ENCODE results near the gene PLCB1.
"Not testable (repeated sequence)": the region's sequence is repeated elsewhere in the genome, so short reads cannot be mapped to it uniquely, and the experiment has no call there.

Gene PLCB1

GRCh38 chr20:8159217-8159616 lies 27.2 kb downstream of the PLCB1 start:
- H3K9me3 ChIP-seq (ENCODE audit: control insufficient read depth in 1 of 2, low read length in 2 of 2); H3K36me3 ChIP-seq (ENCODE audit: control insufficient read depth in 1 of 2, insufficient read depth in 2 of 2, low read length in 2 of 2); H3K27ac ChIP-seq (ENCODE audit: low read length); H3K4me3 ChIP-seq (ENCODE audit: low read depth in 1 of 2, low read length in 2 of 2); H3K27me3 ChIP-seq (ENCODE audit: low read depth, low read length): not testable (repeated sequence)
- peaks cover 4 to 22% of the 10 kb centered on the region in 2 donors for H3K4me1 ChIP-seq (ENCODE audit: control insufficient read depth in 1 of 2, insufficient read depth in 2 of 2, low read length in 2 of 2)

GRCh38 chr20:8161264-8162071 lies 29.4 kb downstream of the PLCB1 start:
- H3K27ac ChIP-seq (ENCODE audit: low read length), result peak overlapping the region; percentile 20
- no peak overlapping the region for H3K4me3 ChIP-seq (ENCODE audit: low read depth in 1 of 2, low read length in 2 of 2)
- H3K4me1 ChIP-seq (ENCODE audit: control insufficient read depth in 1 of 2, insufficient read depth in 2 of 2, low read length in 2 of 2), result peaks cover 4 to 11% of the 10 kb centered on the region in 2 donors
- no peaks in the 10 kb centered on the region for H3K9me3 ChIP-seq (ENCODE audit: control insufficient read depth in 1 of 2, low read length in 2 of 2)
- no peaks in the 10 kb centered on the region for H3K36me3 ChIP-seq (ENCODE audit: control insufficient read depth in 1 of 2, insufficient read depth in 2 of 2, low read length in 2 of 2)
- H3K27me3 ChIP-seq (ENCODE audit: low read depth, low read length), result no peaks in the 10 kb centered on the region

DNA sequence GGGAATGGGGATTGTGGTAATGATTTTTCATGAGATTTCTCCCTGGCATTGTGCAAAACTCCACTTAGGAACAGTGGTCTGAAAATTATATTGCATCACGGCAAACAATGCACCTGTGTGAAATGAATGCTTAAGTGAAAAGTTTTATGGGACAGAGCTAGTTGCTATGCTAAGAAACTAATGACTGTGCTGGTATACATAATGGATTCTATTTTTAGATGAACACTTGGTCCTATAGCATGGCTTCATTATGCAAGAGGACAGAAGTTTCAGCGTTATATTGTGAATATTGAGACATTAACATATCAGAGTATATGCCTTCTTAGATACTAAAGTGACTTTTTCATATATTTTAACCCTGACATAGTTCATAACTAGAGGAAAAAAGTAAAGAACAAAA lies 30.5 kb downstream of the PLCB1 start:
- Histone ChIP-seq H3K4me1 (ENCODE audit: control insufficient read depth in 1 of 2, insufficient read depth in 2 of 2, low read length in 2 of 2) (peaks cover 4 to 9% of the 10 kb centered on the region in 2 donors), H3K36me3 (ENCODE audit: control insufficient read depth in 1 of 2, insufficient read depth in 2 of 2, low read length in 2 of 2) (no peaks in the 10 kb centered on the region), H3K27me3 (ENCODE audit: low read depth, low read length) (no peaks in the 10 kb centered on the region), H3K9me3 (ENCODE audit: control insufficient read depth in 1 of 2, low read length in 2 of 2) (no peaks in the 10 kb centered on the region), H3K4me3 (ENCODE audit: low read depth in 1 of 2, low read length in 2 of 2) (no peak overlapping the region), H3K27ac (ENCODE audit: low read length) (peak overlapping the region; percentile 20)

DNA sequence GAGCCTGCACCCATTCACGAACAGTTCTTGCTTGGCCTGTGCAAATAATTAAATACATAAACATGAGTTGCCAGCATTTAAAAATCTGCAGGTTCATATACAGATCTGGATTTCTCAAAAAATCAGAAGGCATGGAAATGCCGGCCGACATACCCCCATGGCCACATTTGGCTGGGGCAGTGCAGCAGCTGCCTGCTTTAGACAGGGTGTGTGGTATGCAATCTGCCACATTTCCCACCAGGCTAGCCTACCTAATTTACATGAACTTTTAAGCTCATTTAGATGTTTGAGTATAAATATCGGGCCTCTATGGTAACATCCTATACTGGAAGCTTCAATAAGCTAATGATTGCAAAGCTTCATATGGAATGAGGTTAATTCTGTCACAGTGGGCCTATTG lies 31.5 kb downstream of the PLCB1 start:
- Histone ChIP-seq H3K27ac (ENCODE audit: low read length) (no peak overlapping the region), H3K36me3 (ENCODE audit: control insufficient read depth in 1 of 2, insufficient read depth in 2 of 2, low read length in 2 of 2) (no peaks in the 10 kb centered on the region), H3K9me3 (ENCODE audit: control insufficient read depth in 1 of 2, low read length in 2 of 2) (no peaks in the 10 kb centered on the region), H3K4me3 (ENCODE audit: low read depth in 1 of 2, low read length in 2 of 2) (no peak overlapping the region), H3K4me1 (ENCODE audit: control insufficient read depth in 1 of 2, insufficient read depth in 2 of 2, low read length in 2 of 2) (peaks cover 4 to 9% of the 10 kb centered on the region in 2 donors), H3K27me3 (ENCODE audit: low read depth, low read length) (no peaks in the 10 kb centered on the region)

DNA sequence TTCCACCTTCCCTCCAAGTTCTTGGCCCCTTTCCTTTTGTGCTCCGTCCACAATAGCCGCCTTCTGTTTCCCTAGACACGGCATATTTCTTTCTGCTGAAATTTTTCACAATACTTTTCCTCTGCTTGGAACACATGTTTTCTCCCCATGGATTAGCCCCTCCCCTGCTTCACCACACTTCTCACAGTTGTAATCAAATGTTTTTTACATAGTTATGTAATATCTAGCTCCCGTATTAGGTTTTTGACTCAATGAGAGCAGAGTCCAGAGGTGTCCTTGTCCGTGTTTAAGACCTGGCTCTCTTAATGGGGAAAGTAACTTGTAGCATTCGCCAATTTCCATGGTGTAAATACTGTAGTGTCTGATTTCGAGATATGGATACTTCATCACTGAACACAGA lies 34.7 kb downstream of the PLCB1 start:
- no peaks in the 10 kb centered on the region for H3K9me3 ChIP-seq (ENCODE audit: control insufficient read depth in 1 of 2, low read length in 2 of 2)

DNA sequence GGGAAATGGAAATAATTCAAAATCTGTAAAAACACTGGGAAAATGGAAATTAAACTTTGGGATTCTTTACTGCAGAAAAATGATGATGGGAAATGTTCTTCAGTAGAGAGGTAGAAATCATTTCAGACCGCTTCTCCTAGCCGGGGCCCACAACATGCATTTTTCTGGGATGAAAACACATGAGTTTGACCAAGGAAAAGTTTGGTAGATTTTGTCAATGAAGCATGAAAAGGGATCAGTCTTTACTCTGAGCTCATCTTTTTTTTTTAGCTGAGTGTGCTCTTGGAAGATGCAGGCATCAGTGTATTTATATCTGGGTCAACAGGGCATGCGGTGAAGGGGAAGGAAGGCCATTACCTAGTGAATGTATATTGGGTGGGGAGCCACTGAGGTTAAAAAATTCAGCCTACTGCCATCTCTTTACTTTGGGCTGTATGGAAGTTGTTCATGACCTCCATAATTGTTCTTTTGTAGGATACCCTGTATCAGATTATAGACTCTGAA lies 36.8 kb downstream of the PLCB1 start:
- H3K27me3 ChIP-seq (ENCODE audit: low read depth, low read length), result no peaks in the 10 kb centered on the region

More for the DNA sequence above, 34.7 kb downstream of the PLCB1 start:
- no peak overlapping the region for H3K27ac ChIP-seq (ENCODE audit: low read length)
- peaks cover 0 to 3% of the 10 kb centered on the region in 2 donors for H3K4me1 ChIP-seq (ENCODE audit: control insufficient read depth in 1 of 2, insufficient read depth in 2 of 2, low read length in 2 of 2)
- no peak overlapping the region for H3K4me3 ChIP-seq (ENCODE audit: low read depth in 1 of 2, low read length in 2 of 2)
- H3K27me3 ChIP-seq (ENCODE audit: low read depth, low read length), result no peaks in the 10 kb centered on the region
- H3K36me3 ChIP-seq (ENCODE audit: control insufficient read depth in 1 of 2, insufficient read depth in 2 of 2, low read length in 2 of 2), result no peaks in the 10 kb centered on the region

GRCh38 chr20:8170921-8171320 lies 38.9 kb downstream of the PLCB1 start:
- Histone ChIP-seq H3K36me3 (ENCODE audit: control insufficient read depth in 1 of 2, insufficient read depth in 2 of 2, low read length in 2 of 2) (no peaks in the 10 kb centered on the region), H3K4me3 (ENCODE audit: low read depth in 1 of 2, low read length in 2 of 2) (no peak overlapping the region), H3K4me1 (ENCODE audit: control insufficient read depth in 1 of 2, insufficient read depth in 2 of 2, low read length in 2 of 2) (no peaks in the 10 kb centered on the region), H3K27ac (ENCODE audit: low read length) (no peak overlapping the region), H3K27me3 (ENCODE audit: low read depth, low read length) (no peaks in the 10 kb centered on the region), H3K9me3 (ENCODE audit: control insufficient read depth in 1 of 2, low read length in 2 of 2) (no peaks in the 10 kb centered on the region)

More for the DNA sequence above, 36.8 kb downstream of the PLCB1 start:
- Histone ChIP-seq H3K9me3 (ENCODE audit: control insufficient read depth in 1 of 2, low read length in 2 of 2) (no peaks in the 10 kb centered on the region), H3K4me1 (ENCODE audit: control insufficient read depth in 1 of 2, insufficient read depth in 2 of 2, low read length in 2 of 2) (no peaks in the 10 kb centered on the region), H3K4me3 (ENCODE audit: low read depth in 1 of 2, low read length in 2 of 2) (no peak overlapping the region), H3K27ac (ENCODE audit: low read length) (no peak overlapping the region), H3K36me3 (ENCODE audit: control insufficient read depth in 1 of 2, insufficient read depth in 2 of 2, low read length in 2 of 2) (no peaks in the 10 kb centered on the region)

DNA sequence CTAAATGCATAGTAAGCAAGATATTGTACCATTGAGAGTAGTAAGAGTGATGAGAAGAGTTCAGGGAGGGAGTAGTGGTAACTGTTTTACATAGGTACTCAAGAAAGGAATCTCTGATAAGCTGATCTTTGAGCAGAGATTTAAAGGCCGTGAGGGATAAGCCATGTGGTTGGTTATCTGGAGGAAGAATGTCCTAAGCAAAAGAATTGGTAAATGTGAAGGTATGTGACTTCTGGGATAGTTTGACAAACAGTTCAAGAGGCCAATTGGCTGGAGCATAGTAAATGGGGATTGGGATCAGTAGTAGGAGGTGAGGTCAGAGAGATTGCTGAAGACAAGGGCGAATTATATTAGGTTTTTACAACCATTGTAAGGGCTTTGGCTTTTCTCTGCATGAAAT lies 40.1 kb downstream of the PLCB1 start:
- H3K36me3 ChIP-seq (ENCODE audit: control insufficient read depth in 1 of 2, insufficient read depth in 2 of 2, low read length in 2 of 2), result no peaks in the 10 kb centered on the region
- no peak overlapping the region for H3K27ac ChIP-seq (ENCODE audit: low read length)
- no peaks in the 10 kb centered on the region for H3K9me3 ChIP-seq (ENCODE audit: control insufficient read depth in 1 of 2, low read length in 2 of 2)
- no peaks in the 10 kb centered on the region for H3K4me1 ChIP-seq (ENCODE audit: control insufficient read depth in 1 of 2, insufficient read depth in 2 of 2, low read length in 2 of 2)
- H3K27me3 ChIP-seq (ENCODE audit: low read depth, low read length), result no peaks in the 10 kb centered on the region
- H3K4me3 ChIP-seq (ENCODE audit: low read depth in 1 of 2, low read length in 2 of 2), result no peak overlapping the region

DNA sequence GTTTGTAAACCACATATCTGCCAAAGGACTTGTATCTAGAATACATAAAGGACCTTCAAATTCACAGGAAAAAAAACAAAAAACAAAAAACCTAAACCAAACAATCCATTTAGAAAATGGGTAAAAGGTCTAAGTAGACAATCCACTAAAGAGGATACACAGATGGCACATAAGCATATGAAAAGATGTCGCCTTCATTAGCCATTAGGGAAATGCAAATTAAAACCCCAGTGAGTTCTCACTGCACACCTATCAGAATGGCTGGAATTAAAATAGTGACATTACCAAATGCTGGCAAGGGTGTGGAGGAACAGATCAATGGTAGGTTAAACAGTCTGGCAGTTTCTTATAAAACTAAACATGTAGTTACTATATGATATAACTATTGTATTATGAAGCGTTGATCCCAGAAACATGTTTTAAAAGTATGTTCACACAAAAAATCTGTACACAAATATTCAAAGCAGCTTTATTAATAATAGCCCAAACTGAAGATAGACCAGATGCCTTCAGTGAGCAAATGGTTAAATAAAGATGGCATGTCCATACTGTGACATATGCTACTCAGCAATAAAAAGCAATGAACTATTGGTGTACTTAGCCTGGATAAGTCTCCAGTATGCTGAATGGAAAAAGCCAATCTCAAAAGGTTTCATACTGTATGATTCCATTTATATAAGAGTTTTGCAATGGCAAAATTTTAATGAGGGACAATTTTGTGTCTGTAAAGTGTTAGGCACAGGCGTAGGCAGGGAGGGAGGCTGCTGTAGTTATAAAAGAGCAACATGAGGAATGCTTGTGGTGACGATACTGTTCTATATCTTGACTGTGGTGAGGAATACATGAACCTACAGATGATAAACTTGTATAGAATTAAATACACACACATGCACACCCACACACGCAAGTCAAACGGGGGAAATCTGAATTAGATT lies 43.9 kb downstream of the PLCB1 start:
- H3K4me3 ChIP-seq (ENCODE audit: low read depth in 1 of 2, low read length in 2 of 2), result no peak overlapping the region
- H3K9me3 ChIP-seq (ENCODE audit: control insufficient read depth in 1 of 2, low read length in 2 of 2), result no peaks in the 10 kb centered on the region
- H3K36me3 ChIP-seq (ENCODE audit: control insufficient read depth in 1 of 2, insufficient read depth in 2 of 2, low read length in 2 of 2), result no peaks in the 10 kb centered on the region
- no peaks in the 10 kb centered on the region for H3K4me1 ChIP-seq (ENCODE audit: control insufficient read depth in 1 of 2, insufficient read depth in 2 of 2, low read length in 2 of 2)
- no peaks in the 10 kb centered on the region for H3K27me3 ChIP-seq (ENCODE audit: low read depth, low read length)
- H3K27ac ChIP-seq (ENCODE audit: low read length), result no peak overlapping the region

DNA sequence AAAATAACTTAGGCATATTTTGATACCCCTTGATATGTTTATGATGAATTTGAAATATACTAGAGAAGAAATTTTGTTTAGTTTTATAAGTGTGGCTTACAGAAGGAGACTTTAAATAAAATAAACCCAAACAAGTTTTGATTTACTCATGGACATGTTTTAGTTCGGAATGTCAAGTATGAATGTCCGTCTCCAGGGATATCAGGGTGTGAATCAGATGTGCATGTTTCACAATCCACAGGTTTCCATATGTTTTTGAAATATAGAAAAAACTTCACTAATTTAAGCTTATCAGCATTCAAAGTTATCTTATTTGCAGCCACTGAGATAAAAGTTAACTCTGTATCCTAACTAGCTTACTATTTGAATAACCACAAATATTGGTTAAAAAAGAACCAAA lies 51.5 kb downstream of the PLCB1 start:
- Histone ChIP-seq H3K9me3 (ENCODE audit: control insufficient read depth in 1 of 2, low read length in 2 of 2) (no peaks in the 10 kb centered on the region), H3K4me1 (ENCODE audit: control insufficient read depth in 1 of 2, insufficient read depth in 2 of 2, low read length in 2 of 2) (peaks cover 0 to 6% of the 10 kb centered on the region in 2 donors), H3K27ac (ENCODE audit: low read length) (no peak overlapping the region), H3K4me3 (ENCODE audit: low read depth in 1 of 2, low read length in 2 of 2) (no peak overlapping the region), H3K27me3 (ENCODE audit: low read depth, low read length) (no peaks in the 10 kb centered on the region), H3K36me3 (ENCODE audit: control insufficient read depth in 1 of 2, insufficient read depth in 2 of 2, low read length in 2 of 2) (no peaks in the 10 kb centered on the region)

DNA sequence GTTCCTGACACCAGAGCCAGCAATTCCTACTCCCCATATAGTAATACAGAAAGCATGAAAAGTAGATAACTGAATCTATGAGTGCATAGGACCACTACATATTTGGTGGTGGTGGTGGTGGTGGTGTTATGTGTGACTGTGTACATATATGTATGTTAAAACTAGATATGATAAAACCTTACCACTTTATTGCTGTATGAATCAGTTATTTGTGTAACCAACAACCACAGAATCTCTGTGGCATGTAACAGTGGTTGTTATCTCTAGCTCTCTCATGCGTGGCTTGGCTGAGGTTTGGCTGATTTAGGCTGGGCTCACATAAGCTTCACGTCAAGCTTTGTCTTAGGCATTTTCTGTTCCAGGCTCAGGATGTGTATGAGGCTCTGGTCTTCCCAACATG lies 55.7 kb downstream of the PLCB1 start:
- H3K4me1 ChIP-seq (ENCODE audit: control insufficient read depth in 1 of 2, insufficient read depth in 2 of 2, low read length in 2 of 2), result peaks cover 0 to 11% of the 10 kb centered on the region in 2 donors
- no peak overlapping the region for H3K27ac ChIP-seq (ENCODE audit: low read length)
- H3K4me3 ChIP-seq (ENCODE audit: low read depth in 1 of 2, low read length in 2 of 2), result no peak overlapping the region
- no peaks in the 10 kb centered on the region for H3K27me3 ChIP-seq (ENCODE audit: low read depth, low read length)
- no peaks in the 10 kb centered on the region for H3K36me3 ChIP-seq (ENCODE audit: control insufficient read depth in 1 of 2, insufficient read depth in 2 of 2, low read length in 2 of 2)
- H3K9me3 ChIP-seq (ENCODE audit: control insufficient read depth in 1 of 2, low read length in 2 of 2), result no peaks in the 10 kb centered on the region
